ENCODE results near the gene ETNPPL. TPM values are rescaled to one million over a fixed set of nuclear protein-coding genes. Genes with fewer than 3 reads are reported as not detected.

The ETNPPL gene
- total RNA-seq, 1 donor from 2014 or later: 0.75 TPM

DNA sequence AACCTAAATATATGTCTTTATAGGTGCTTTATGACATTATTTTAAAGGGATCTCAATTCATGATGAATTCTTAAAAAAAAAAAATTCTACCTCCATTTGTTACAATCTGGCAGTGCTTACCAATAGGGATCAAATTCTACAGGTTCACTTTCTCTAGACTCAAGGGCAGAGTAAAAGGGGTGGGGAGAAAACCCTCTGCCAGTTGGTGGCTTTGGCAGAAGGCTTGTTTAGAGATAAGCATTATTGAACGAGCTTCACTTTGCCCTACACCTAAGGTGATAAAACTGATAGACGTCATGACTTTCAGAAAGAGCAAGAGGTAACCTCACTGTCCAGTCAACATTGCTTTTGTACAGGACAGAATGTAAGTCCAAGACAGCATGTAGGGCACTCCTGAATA lies 58.9 kb downstream of the ETNPPL start:
- intact Hi-C loops (cut with DNase I): no loop called here
- DNase-seq (ENCODE audit: low spot score): no peak

GRCh38 chr4:108703370-108703769 lies 59.5 kb downstream of the ETNPPL start:
- DNase-seq (ENCODE audit: low spot score): no peak
- intact Hi-C loops (cut with DNase I): no loop called here

GRCh38 chr4:108702960-108703359 lies 59.9 kb downstream of the ETNPPL start:
- intact Hi-C loops (cut with DNase I): no loop called here
- DNase-seq (ENCODE audit: low spot score): no peak

GRCh38 chr4:108700081-108700757 lies 62.6 kb downstream of the ETNPPL start:
- intact Hi-C loops (cut with DNase I): no loop called here
- DNase-seq (ENCODE audit: low spot score): no peak

GRCh38 chr4:108696160-108696559 lies 66.7 kb downstream of the ETNPPL start:
- DNase-seq (ENCODE audit: low spot score): no peak
- intact Hi-C loops (cut with DNase I): no loop called here

- intact Hi-C loops (cut with DNase I): no loop called here
- DNase-seq (ENCODE audit: low spot score): no peak
These were observed 67.8 kb downstream of the ETNPPL start for GRCh38 chr4:108695062-108695461.

DNA sequence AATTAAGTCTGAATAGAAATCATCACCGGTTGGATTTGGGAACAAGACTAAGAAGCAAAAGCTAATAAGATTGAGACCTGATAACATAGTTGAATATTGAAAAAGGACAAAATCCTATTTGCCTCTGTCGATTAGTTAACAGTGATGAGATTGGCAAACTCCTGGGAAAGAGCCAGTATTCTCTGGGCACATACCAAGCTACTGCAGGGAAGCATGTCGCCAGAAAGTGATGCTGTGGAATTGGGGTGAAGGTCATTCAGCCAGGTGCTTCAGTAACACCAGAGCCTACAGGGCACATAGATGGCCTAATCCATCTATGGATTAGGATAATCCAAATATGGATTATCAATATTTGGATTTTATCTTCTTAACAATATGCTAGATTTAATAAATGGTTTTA lies 68.4 kb downstream of the ETNPPL start:
- DNase-seq (ENCODE audit: low spot score): no peak

DNA sequence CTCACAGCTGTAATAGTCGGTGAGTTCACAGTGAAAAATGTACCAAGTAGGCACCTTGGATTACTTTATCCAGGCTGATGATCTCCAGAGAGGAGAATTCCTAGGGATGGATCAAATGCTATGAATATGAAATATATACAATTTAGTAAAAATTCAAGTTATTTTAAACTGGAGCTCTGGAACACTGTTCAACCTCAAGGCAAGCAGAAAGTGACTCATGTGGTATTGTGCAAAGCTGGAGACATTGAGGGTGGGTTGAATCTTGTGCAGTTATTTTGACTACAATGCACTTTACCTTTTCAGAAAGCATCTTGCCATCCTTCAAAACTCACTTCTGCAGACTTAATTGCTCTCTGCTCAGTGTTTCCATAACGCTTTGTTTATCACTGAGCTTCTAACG lies 69.0 kb downstream of the ETNPPL start:
- intact Hi-C loops (cut with DNase I): no loop called here
- DNase-seq (ENCODE audit: low spot score): no peak

More for the DNA sequence above, 68.4 kb downstream of the ETNPPL start:
- intact Hi-C loops (cut with DNase I): no loop called here

- intact Hi-C loops (cut with DNase I): no loop called here
- no peak for DNase-seq (ENCODE audit: low spot score)
These were observed 69.6 kb downstream of the ETNPPL start for GRCh38 chr4:108693211-108693610.

Other genes with a start within 250 kb of the ETNPPL start
- gene RPL34, start 142.5 kb downstream of the ETNPPL start, total RNA-seq: 534 TPM
- gene OSTC, start 112.5 kb downstream of the ETNPPL start, total RNA-seq: 38.0 TPM